Neural cell (in vitro differentiated cells): ENCODE data around the gene KCNH6. TPM values are rescaled to one million over a fixed set of nuclear protein-coding genes. Genes with fewer than 3 reads are reported as not detected.

Experiments
- H2AFZ ChIP-seq: fragments of 200-600, 300-800 bp; sonication (generic), shearing (Covaris generic); 2 replicates; pipeline ENCODE4 v1.6.0; 2014; ENCODE audit warnings: low read depth, mild to moderate bottlenecking, antibody characterized with exemption, low read length, moderate library complexity
- H3F3A ChIP-seq: fragments of 200-600 bp; shearing (Covaris generic); 2 replicates; pipeline ENCODE4 v1.6.1; 2016; ENCODE audit warnings: mild to moderate bottlenecking, moderate library complexity, mixed read lengths, antibody characterized with exemption, low read length; ENCODE audit not compliant: insufficient read depth, poor library complexity, severe bottlenecking
- H3K27ac ChIP-seq: fragments of 200-600, 300-800 bp; sonication (generic), shearing (Covaris generic); 2 replicates; pipeline ENCODE4 v1.5.1; 2014; ENCODE audit warnings: mild to moderate bottlenecking, low read length, moderate library complexity
- H3K27me3 ChIP-seq: fragments of 300-800, 200-600 bp; sonication (generic), shearing (Covaris generic); 2 replicates; pipeline ENCODE4 v1.6.0; 2014; ENCODE audit warnings: mild to moderate bottlenecking, low read depth, low read length, moderate library complexity; ENCODE audit not compliant: insufficient read depth
- H3K36me3 ChIP-seq: fragments of 300-800, 200-600 bp; sonication (generic), shearing (Covaris generic); 2 replicates; pipeline ENCODE4 v1.5.1; 2014; ENCODE audit warnings: mild to moderate bottlenecking, antibody characterized with exemption, low read length, moderate library complexity; ENCODE audit not compliant: insufficient read depth
- H3K4me2 ChIP-seq: fragments of 300-800, 200-600 bp; sonication (generic), shearing (Covaris generic); 2 replicates; pipeline ENCODE4 v1.6.0; 2014; ENCODE audit warnings: mild to moderate bottlenecking, low read length
- H3K4me3 ChIP-seq: fragments of 300-800, 200-600 bp; sonication (generic), shearing (Covaris generic); 2 replicates; pipeline ENCODE4 v1.5.1; 2014; ENCODE audit warnings: mild to moderate bottlenecking, low read length, moderate library complexity
- H3K79me2 ChIP-seq: fragments of 200-600 bp; shearing (Covaris generic); replicated peaks from 2 replicates; pipeline ENCODE4 v1.6.0; 2014; ENCODE audit warnings: mild to moderate bottlenecking, low read length, moderate library complexity; ENCODE audit not compliant: insufficient read depth
- H3K9ac ChIP-seq: fragments of 300-800, 200-600 bp; sonication (generic), shearing (Covaris generic); 2 replicates; pipeline ENCODE4 v1.6.1; 2016; ENCODE audit warnings: mild to moderate bottlenecking, low read length, mixed read lengths
- H3K9me2 ChIP-seq: fragments of 200-600 bp; shearing (Covaris generic); 2 replicates; pipeline ENCODE4 v1.6.1; 2016; ENCODE audit warnings: mild to moderate bottlenecking, low read length, mixed read lengths; ENCODE audit not compliant: insufficient read depth
- H3K9me3 ChIP-seq: fragments of 200-600, 300-800 bp; sonication (generic), shearing (Covaris generic); 2 replicates; pipeline ENCODE4 v1.6.1; 2016; ENCODE audit warnings: mild to moderate bottlenecking, mixed run types, low read length, moderate library complexity, mixed read lengths
- H4K20me1 ChIP-seq: fragments of 200-600 bp; shearing (Covaris generic); 2 replicates; pipeline ENCODE4 v1.6.1; 2016; ENCODE audit warnings: mild to moderate bottlenecking, mixed run types; ENCODE audit not compliant: insufficient read depth
- EP300 ChIP-seq: fragments of 450-650 bp; conservative IDR thresholded peaks from 2 replicates; pipeline ENCODE4 v1.6.1; 2014; ENCODE audit warnings: antibody characterized with exemption, mild to moderate bottlenecking, moderate library complexity; ENCODE audit not compliant: poor library complexity, severe bottlenecking
- EZH2 ChIP-seq: fragments of 200-600, 300-800 bp; shearing (Covaris generic), sonication (generic); IDR thresholded peaks from 2 replicates; pipeline ENCODE4 v1.6.1; 2014; ENCODE audit warnings: antibody characterized with exemption, low read length, borderline replicate concordance, mild to moderate bottlenecking; ENCODE audit not compliant: insufficient read depth, poor library complexity, severe bottlenecking
- MXI1 ChIP-seq: fragments of 450-650 bp; conservative IDR thresholded peaks from 2 replicates; pipeline ENCODE4 v1.6.1; 2014; ENCODE audit warnings: antibody characterized with exemption, mild to moderate bottlenecking; ENCODE audit not compliant: poor library complexity, severe bottlenecking
- POLR2AphosphoS5 ChIP-seq: IDR thresholded peaks from 2 replicates; pipeline ENCODE4 v1.6.1; 2012
- RAD21 ChIP-seq: fragments of 450-650 bp; conservative IDR thresholded peaks from 2 replicates; pipeline ENCODE4 v1.6.1; 2014; ENCODE audit warnings: antibody characterized with exemption, mild to moderate bottlenecking, moderate library complexity
- SMC3 ChIP-seq: fragments of 450-650 bp; conservative IDR thresholded peaks from 2 replicates; pipeline ENCODE4 v1.6.1; 2014; ENCODE audit warnings: antibody characterized with exemption, mild to moderate bottlenecking, moderate library complexity; ENCODE audit not compliant: poor library complexity
- TAF1 ChIP-seq: IDR thresholded peaks from 2 replicates; pipeline ENCODE4 v1.6.1; 2012; ENCODE audit warnings: low read depth
- polyA plus RNA-seq: library from polyadenylated mRNA; depleted of rRNA; stranded (reverse); fragments of >200 nt; gene quantifications from 2 replicates; pipeline ENCODE4 v1.2.3, GENCODE V29; 2014
- TF ChIP-seq, protein P1 (sequence below): fragments of 450-650 bp; IDR thresholded peaks from 2 replicates; pipeline ENCODE4 v1.5.1; 2014; ENCODE audit warnings: antibody characterized with exemption, mild to moderate bottlenecking, moderate library complexity; ENCODE audit not compliant: poor library complexity, severe bottlenecking
- TF ChIP-seq, protein P2 (sequence below): IDR thresholded peaks from 2 replicates; pipeline ENCODE4 v1.6.1; 2012; ENCODE audit warnings: borderline replicate concordance

Gene KCNH6
- polyA plus RNA-seq, 1 donor from 2014 or later, result not detected

DNA sequence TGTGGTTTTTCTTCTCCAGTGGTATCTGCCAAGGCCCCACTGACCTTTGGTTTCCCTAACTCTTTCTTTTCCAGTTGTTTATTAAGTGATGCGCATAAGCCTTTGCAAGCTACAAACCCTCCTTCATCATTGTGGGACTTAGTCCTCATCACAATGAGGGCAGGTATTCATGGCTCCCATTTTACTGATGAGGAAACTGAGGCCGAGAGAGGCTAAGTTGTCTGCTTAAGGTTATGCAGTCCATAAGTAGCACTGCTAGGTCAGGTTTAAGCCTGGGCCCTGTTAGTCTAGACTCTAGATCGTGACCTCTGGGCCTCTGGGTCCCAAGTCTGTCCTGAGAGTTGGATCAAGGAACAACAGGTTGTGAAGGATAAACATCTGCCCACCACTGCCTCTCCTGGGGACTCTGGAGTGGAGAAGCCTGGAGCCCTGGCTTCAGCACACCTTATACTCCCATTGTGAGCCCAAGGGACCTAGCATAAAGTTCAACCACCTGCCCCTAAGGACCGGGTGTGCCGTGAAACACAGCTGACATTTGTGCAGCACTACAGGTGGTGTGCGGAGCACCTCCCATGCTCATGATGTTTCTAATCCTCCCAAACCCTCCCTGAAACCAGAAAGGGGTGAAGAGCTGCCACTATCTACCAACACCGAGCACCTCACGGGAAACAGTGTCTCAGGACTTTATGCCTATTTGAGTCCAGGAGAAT is 5.2 kb upstream of the KCNH6 start:
- H3K27me3 ChIP-seq, result peaks cover 20% of the 10 kb centered on the region
- no peaks in the 10 kb centered on the region for H4K20me1 ChIP-seq
- no peaks in the 10 kb centered on the region for H3K9me3 ChIP-seq
- H3K27ac ChIP-seq, result no peak overlapping the region
- no peak overlapping the region for H3K4me2 ChIP-seq
- no peaks in the 10 kb centered on the region for H3K9me2 ChIP-seq
- no peaks in the 10 kb centered on the region for H3K36me3 ChIP-seq
- H3K4me3 ChIP-seq, result no peak overlapping the region
- no peaks in the 10 kb centered on the region for H3F3A ChIP-seq
- no peaks in the 10 kb centered on the region for H3K79me2 ChIP-seq
- no peak for TF ChIP-seq RAD21
- TF ChIP-seq SMC3, result no peak
- no peak for TF ChIP-seq POLR2AphosphoS5
- TF ChIP-seq, protein P1, sequence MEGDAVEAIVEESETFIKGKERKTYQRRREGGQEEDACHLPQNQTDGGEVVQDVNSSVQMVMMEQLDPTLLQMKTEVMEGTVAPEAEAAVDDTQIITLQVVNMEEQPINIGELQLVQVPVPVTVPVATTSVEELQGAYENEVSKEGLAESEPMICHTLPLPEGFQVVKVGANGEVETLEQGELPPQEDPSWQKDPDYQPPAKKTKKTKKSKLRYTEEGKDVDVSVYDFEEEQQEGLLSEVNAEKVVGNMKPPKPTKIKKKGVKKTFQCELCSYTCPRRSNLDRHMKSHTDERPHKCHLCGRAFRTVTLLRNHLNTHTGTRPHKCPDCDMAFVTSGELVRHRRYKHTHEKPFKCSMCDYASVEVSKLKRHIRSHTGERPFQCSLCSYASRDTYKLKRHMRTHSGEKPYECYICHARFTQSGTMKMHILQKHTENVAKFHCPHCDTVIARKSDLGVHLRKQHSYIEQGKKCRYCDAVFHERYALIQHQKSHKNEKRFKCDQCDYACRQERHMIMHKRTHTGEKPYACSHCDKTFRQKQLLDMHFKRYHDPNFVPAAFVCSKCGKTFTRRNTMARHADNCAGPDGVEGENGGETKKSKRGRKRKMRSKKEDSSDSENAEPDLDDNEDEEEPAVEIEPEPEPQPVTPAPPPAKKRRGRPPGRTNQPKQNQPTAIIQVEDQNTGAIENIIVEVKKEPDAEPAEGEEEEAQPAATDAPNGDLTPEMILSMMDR, result no peak
- TF ChIP-seq, protein P2, sequence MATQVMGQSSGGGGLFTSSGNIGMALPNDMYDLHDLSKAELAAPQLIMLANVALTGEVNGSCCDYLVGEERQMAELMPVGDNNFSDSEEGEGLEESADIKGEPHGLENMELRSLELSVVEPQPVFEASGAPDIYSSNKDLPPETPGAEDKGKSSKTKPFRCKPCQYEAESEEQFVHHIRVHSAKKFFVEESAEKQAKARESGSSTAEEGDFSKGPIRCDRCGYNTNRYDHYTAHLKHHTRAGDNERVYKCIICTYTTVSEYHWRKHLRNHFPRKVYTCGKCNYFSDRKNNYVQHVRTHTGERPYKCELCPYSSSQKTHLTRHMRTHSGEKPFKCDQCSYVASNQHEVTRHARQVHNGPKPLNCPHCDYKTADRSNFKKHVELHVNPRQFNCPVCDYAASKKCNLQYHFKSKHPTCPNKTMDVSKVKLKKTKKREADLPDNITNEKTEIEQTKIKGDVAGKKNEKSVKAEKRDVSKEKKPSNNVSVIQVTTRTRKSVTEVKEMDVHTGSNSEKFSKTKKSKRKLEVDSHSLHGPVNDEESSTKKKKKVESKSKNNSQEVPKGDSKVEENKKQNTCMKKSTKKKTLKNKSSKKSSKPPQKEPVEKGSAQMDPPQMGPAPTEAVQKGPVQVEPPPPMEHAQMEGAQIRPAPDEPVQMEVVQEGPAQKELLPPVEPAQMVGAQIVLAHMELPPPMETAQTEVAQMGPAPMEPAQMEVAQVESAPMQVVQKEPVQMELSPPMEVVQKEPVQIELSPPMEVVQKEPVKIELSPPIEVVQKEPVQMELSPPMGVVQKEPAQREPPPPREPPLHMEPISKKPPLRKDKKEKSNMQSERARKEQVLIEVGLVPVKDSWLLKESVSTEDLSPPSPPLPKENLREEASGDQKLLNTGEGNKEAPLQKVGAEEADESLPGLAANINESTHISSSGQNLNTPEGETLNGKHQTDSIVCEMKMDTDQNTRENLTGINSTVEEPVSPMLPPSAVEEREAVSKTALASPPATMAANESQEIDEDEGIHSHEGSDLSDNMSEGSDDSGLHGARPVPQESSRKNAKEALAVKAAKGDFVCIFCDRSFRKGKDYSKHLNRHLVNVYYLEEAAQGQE, result no peak
- TF ChIP-seq TAF1, result no peak
- no peak for TF ChIP-seq MXI1
- TF ChIP-seq EP300, result no peak
- no peak for TF ChIP-seq EZH2
- no peak overlapping the region for H3K9ac ChIP-seq
- no peak overlapping the region for H2AFZ ChIP-seq

DNA sequence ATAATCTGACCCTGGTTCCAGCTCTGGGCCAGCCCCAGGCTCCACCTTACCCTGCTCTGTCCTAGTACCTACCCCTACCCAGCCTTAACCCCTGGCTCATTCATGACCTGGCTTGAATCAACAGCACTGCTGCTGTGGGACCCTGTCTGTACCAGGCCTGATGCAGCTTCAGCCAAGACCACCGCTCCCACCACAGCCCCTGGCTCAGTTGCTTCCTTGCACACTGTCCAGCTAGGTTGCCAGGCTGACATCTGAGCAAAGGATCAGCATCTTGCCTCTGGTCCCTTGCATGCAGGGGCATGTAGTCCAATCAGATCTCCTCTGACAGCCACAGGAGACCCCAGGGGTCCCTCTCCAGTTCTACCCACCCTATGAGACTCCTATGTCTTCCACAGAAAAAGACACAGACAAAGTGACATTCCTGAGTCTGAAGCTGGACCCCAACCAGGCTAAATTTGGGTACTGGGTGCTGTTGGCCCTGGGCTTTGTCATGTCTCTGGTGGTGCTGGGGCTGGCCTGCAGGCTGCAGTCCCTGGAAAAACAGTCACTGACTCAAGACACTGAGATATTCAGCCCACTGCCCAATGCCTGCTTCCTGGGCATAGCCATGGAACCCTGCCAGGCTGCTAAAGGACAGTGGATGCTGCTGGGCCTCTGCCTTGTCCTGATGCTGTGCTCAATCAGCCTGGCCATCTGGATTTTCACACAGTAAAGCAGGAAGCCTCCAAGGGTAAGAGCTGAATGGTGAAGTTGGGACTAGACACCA is 3.9 kb upstream of the KCNH6 start:
- Histone ChIP-seq H3F3A (no peaks in the 10 kb centered on the region), H2AFZ (no peak overlapping the region), H3K27me3 (peaks cover 31% of the 10 kb centered on the region), H3K79me2 (no peaks in the 10 kb centered on the region), H3K9me3 (no peaks in the 10 kb centered on the region), H3K27ac (no peak overlapping the region), H4K20me1 (no peaks in the 10 kb centered on the region), H3K4me3 (no peak overlapping the region), H3K4me2 (no peak overlapping the region), H3K36me3 (no peaks in the 10 kb centered on the region), H3K9me2 (no peaks in the 10 kb centered on the region), H3K9ac (no peak overlapping the region)
- no peak for TF ChIP-seq EZH2
